HepG2 (cell line): ENCODE results near the gene SH3BP2. TPM values are rescaled to one million over a fixed set of nuclear protein-coding genes. Genes with fewer than 3 reads are reported as not detected.
A peak's percentile ranks its signal among the peaks of the same experiment; 100 is the strongest.

Experiments
- ATAC-seq: fragments of 200-7000 bp; cut with Tn5 transposase; 3 replicates; pipeline ENCODE4 v1.9.1; 2020; ENCODE audit warnings: mild to moderate bottlenecking, moderate library complexity
- BruUV-seq: library from RNA; stranded (reverse); fragments of 400-500 nt; replicated peaks from 2 replicates; lab custom pipeline; 2021; lab: Mats Ljungman, UMichigan
- CTCF ChIA-PET: fragments of 300-600 bp; formaldehyde crosslinking; extraction: SDS; loops from one replicate; lab custom pipeline; 2021; ENCODE audit warnings: low total read pairs, inconsistent platforms, low intra/inter-chr PET ratio; lab: Yijun Ruan, JAX
- POLR2A ChIA-PET: fragments of 350-600 bp; sonication (Branson Sonifier 250); formaldehyde crosslinking; loops from one replicate; lab custom pipeline; 2020; ENCODE audit warnings: antibody characterized with exemption, inconsistent platforms; lab: Yijun Ruan, JAX
- DNase-seq: peaks from one replicate; pipeline ENCODE4 v3.0.0-alpha.2; 2015; ENCODE audit warnings: low spot score
- FAIRE-seq: peaks from 3 replicates; lab custom pipeline; 2011; peaks lifted over from hg19 to GRCh38; lab: Jason Lieb, UNC
- H2AFZ ChIP-seq: one replicate; pipeline ENCODE4 v1.6.1; 2011; ENCODE audit warnings: low read length, inconsistent platforms
- H3K27ac ChIP-seq: fragments of 300-600 bp; 3 replicates; pipeline ENCODE4 v1.8.0; 2011; ENCODE audit warnings: mixed run types, mild to moderate bottlenecking, mixed read lengths, low read length, inconsistent platforms; ENCODE audit not compliant: insufficient read depth; ENCODE audit errors: extremely low read length
- H3K27me3 ChIP-seq, 2 experiments: fragments of 200-600 bp in 1 of 2; 2 replicates in 1 of 2; 3 replicates in 1 of 2; pipeline versions ENCODE4 v1.6.0 to v1.8.0; 2011; ENCODE audit warnings: low read length in 2 of 2, mild to moderate bottlenecking in 2 of 2, moderate library complexity in 2 of 2, inconsistent platforms in 1 of 2; ENCODE audit not compliant: insufficient read depth in 2 of 2, control insufficient read depth in 1 of 2
- H3K36me3 ChIP-seq, 2 experiments: fragments of 200-600 bp in 1 of 2; replicated peaks in 1 of 2; 2 replicates in 1 of 2; 3 replicates in 1 of 2; pipeline versions ENCODE4 v1.5.1 to v1.8.0; 2011; ENCODE audit warnings: low read length in 2 of 2, inconsistent platforms in 1 of 2; ENCODE audit not compliant: insufficient read depth in 2 of 2, control insufficient read depth in 1 of 2
- H3K4me1 ChIP-seq: 2 replicates; pipeline ENCODE4 v1.5.1; 2012; ENCODE audit warnings: low read length, inconsistent platforms; ENCODE audit not compliant: insufficient read depth
- H3K4me2 ChIP-seq: 2 replicates; pipeline ENCODE4 v1.6.0; 2011; ENCODE audit warnings: low read depth, low read length, inconsistent platforms
- H3K4me3 ChIP-seq, 3 experiments: fragments of 200-600 bp in 1 of 3; sonication (generic), shearing (Covaris generic) in 1 of 3; replicated peaks in 1 of 3; 2 replicates each; pipeline ENCODE4 v1.5.1; 2011 to 2016; ENCODE audit warnings: low read length in 3 of 3, inconsistent platforms in 2 of 3, low read depth in 2 of 3, mild to moderate bottlenecking in 2 of 3, control low read depth in 1 of 3, mixed read lengths in 1 of 3; ENCODE audit not compliant: insufficient read depth in 1 of 3
- H3K79me2 ChIP-seq: one replicate; pipeline ENCODE4 v1.6.1; 2011; ENCODE audit warnings: low read length, inconsistent platforms; ENCODE audit not compliant: insufficient read depth
- H3K9ac ChIP-seq: 2 replicates; pipeline ENCODE4 v1.6.0; 2011; ENCODE audit warnings: mild to moderate bottlenecking, low read depth, low read length, inconsistent platforms; ENCODE audit not compliant: insufficient read depth
- H3K9me3 ChIP-seq: 2 replicates; pipeline ENCODE4 v1.5.1; 2012; ENCODE audit warnings: mild to moderate bottlenecking, low read length
- H4K20me1 ChIP-seq: 2 replicates; pipeline ENCODE4 v1.6.0; 2011; ENCODE audit warnings: inconsistent platforms, mild to moderate bottlenecking, low read length, moderate library complexity; ENCODE audit not compliant: insufficient read depth
- AGO2 ChIP-seq: fragments of 200-400 bp; formaldehyde crosslinking; optimal IDR thresholded peaks from 2 replicates; pipeline ENCODE3; 2017; ENCODE audit warnings: mild to moderate bottlenecking, low read depth, low read length, moderate library complexity
- ATF4 ChIP-seq, 2 experiments: fragments of 450-650 bp in 1 of 2; sonication (generic) in 1 of 2; formaldehyde crosslinking; IDR thresholded peaks; 2 replicates each; pipeline versions ENCODE4 v1.5.0 to v1.8.0; 2020 to 2022; ENCODE audit warnings: mild to moderate bottlenecking in 1 of 2, missing genetic modification reagents in 1 of 2
- CHD4 ChIP-seq: fragments of 200-600 bp; sonication (generic); IDR thresholded peaks from 2 replicates; pipeline ENCODE4 v1.7.0; 2017; ENCODE audit warnings: mild to moderate bottlenecking, low read length, borderline replicate concordance
- DNMT1 ChIP-seq: sonication (generic); formaldehyde crosslinking; IDR thresholded peaks from 2 replicates; pipeline ENCODE4 v1.5.1; 2020; ENCODE audit warnings: mild to moderate bottlenecking, missing genetic modification reagents
- ETS1 ChIP-seq: sonication (generic); formaldehyde crosslinking; IDR thresholded peaks from 2 replicates; pipeline ENCODE4 v1.4.0; 2020; ENCODE audit warnings: missing genetic modification reagents
- FOSL1 ChIP-seq: sonication (generic); formaldehyde crosslinking; IDR thresholded peaks from 2 replicates; pipeline ENCODE4 v1.9.0; 2021; ENCODE audit warnings: missing genetic modification reagents, borderline replicate concordance
- ONECUT2 ChIP-seq: sonication (generic); formaldehyde crosslinking; IDR thresholded peaks from 2 replicates; pipeline ENCODE4 v1.4.0; 2020; ENCODE audit warnings: missing genetic modification reagents
- PBX3 ChIP-seq: sonication (generic); formaldehyde crosslinking; IDR thresholded peaks from 2 replicates; pipeline ENCODE4 v1.8.1; 2023; ENCODE audit warnings: missing genetic modification reagents, inconsistent platforms, borderline replicate concordance
- RARG ChIP-seq: sonication (generic); formaldehyde crosslinking; IDR thresholded peaks from 2 replicates; pipeline ENCODE4 v1.4.0; 2020; ENCODE audit warnings: low read depth, mild to moderate bottlenecking, missing genetic modification reagents
- SUZ12 ChIP-seq: fragments of 150-350 bp; IDR thresholded peaks from 2 replicates; pipeline ENCODE4 v1.6.1; 2014; ENCODE audit warnings: low read depth, low read length
- ZBTB49 ChIP-seq: sonication (generic); formaldehyde crosslinking; IDR thresholded peaks from 2 replicates; pipeline ENCODE4 v1.4.0; 2020; ENCODE audit warnings: missing genetic modification reagents, borderline replicate concordance
- ZFAT ChIP-seq: sonication (generic); formaldehyde crosslinking; conservative IDR thresholded peaks from 2 replicates; pipeline ENCODE4 v1.8.1; 2023; ENCODE audit warnings: missing genetic modification reagents, inconsistent platforms
- ZNF569 ChIP-seq: sonication (generic); formaldehyde crosslinking; IDR thresholded peaks from 2 replicates; pipeline ENCODE4 v1.5.0; 2020; ENCODE audit warnings: mild to moderate bottlenecking, missing genetic modification reagents, moderate library complexity, borderline replicate concordance
- ZNF777 ChIP-seq: sonication (generic); formaldehyde crosslinking; IDR thresholded peaks from 2 replicates; pipeline ENCODE4 v1.4.0; 2020; ENCODE audit warnings: missing genetic modification reagents
- WGBS: methylation state at CpG from one replicate; pipeline ENCODE4 v1.1.6; 2017; ENCODE audit warnings: low lambda C conversion rate; 5-methylcytosine and 5-hydroxymethylcytosine counted together
- in situ Hi-C: cut with HindIII; loops from 2 replicates; pipeline ENCODE4 v1.10.0; 2017; ENCODE audit warnings: low pct_unique_long_range_greater_than_20kb; ENCODE audit not compliant: extremely low pct_ligation_motif_present
- intact Hi-C: fragments of 100-400 bp; cut with micrococcal nuclease; formaldehyde crosslinking; loops from one replicate; pipeline ENCODE4 v1.10.0; 2022; ENCODE audit not compliant: unreplicated experiment
- polyA plus RNA-seq, 8 experiments: library from polyadenylated mRNA; depleted of rRNA in 3 of 8; stranded (reverse) in 7 of 8; unstranded in 1 of 8; fragments of >200 nt; fragmentation: Illumina TruSeq in 4 of 8; extraction: Trizol in 4 of 8; gene quantifications; 2 replicates each; pipeline versions ENCODE4 v1.2.1 to v1.2.3, GENCODE V29; 2011 to 2016; ENCODE audit warnings: low read depth in 4 of 8, missing spikeins in 1 of 8, mixed read lengths in 1 of 8; ENCODE audit not compliant: insufficient read depth in 1 of 8
- total RNA-seq, 5 experiments: library from RNA; depleted of rRNA; stranded (reverse); fragments of >200 nt; fragmentation: Illumina TruSeq; extraction: Trizol; gene quantifications; 2 replicates each; pipeline ENCODE4 v1.2.3, GENCODE V29; 2016; ENCODE audit warnings: low read depth in 1 of 5
- TF ChIP-seq, protein P1 (sequence below): IDR thresholded peaks from 2 replicates; pipeline ENCODE4 v1.6.1; 2018; ENCODE audit warnings: missing genetic modification reagents, mild to moderate bottlenecking, missing compliant biosample characterization

The SH3BP2 gene
- total and polyA plus RNA-seq, 2 of the 13 experiments (the other 11 are each of a cell fraction or from before 2014, with no cell fraction given): 16.9 to 34.5 TPM

DNA sequence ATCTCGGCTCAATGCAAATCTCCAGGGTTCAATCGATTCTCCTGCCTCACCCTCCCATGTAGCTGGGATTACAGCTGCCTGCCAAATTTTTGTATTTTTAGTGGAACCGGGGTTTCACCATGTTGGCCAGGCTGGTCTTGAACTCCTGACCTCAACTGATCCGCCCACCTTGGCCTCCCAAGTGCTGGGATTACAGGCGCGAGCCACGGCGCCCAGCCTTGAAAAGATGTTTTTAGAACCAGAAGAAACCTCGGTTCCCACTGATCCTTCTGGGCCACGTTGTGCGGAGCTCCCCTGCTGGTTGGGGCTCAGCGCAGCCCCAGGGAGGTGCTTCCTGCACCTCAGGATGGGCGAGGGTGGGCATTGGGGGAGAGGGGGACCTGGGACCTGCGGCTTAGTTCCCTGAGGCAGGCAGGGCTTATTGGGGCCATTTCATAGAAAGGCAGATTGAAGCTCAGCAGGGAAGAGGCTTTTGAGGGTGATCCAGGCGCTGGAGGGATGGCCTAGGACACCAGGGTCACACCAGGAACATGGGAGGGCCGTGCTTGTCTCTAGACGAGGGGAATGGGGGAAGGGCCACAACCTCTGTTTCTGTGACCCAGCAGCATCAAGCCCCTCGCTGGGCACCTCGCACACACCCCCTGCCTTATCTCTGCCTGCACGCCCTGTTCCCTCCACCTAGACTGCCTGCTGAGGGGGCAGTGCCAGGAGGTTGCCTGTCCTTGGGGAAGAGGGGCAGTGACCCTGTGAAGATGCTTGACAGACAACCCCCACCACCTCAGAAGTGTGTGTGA is 44.4 kb downstream of the SH3BP2 start:
- Histone ChIP-seq H3K4me3 (no peak overlapping the region), H3K4me1 (peaks cover 16% of the 10 kb centered on the region), H3K79me2 (no peaks in the 10 kb centered on the region), H3K9ac (no peak overlapping the region), H4K20me1 (no peaks in the 10 kb centered on the region), H3K4me2 (no peak overlapping the region), H3K27ac (no peak overlapping the region), H3K9me3 (no peaks in the 10 kb centered on the region), H2AFZ (no peak overlapping the region), H3K36me3 (peaks cover 3 to 14% of the 10 kb centered on the region in 2 experiments; a peak in 3 of 5 replicates), H3K27me3 (no peaks in the 10 kb centered on the region)
- CTCF ChIA-PET: no interaction called here
- 87% methylated on average over 13 of the region's 20 CpGs for WGBS
- in situ Hi-C loops (loop anchor here (5.0 kb wide), 1 partner anchor 35 kb away; no protein-coding TSS in a partner anchor), intact Hi-C loops (no loop called here)
- BruUV-seq: no TSS peak
- ATAC-seq (no peak), FAIRE-seq (no peak), DNase-seq (no peak)
- POLR2A ChIA-PET: no interaction called here
- no peak for TF ChIP-seq ZBTB49
- no peak for TF ChIP-seq RARG
- no peak for TF ChIP-seq DNMT1 (CRISPR knock-in tag)
- no peak for TF ChIP-seq PBX3 (CRISPR knock-in tag)
- TF ChIP-seq, protein P1, sequence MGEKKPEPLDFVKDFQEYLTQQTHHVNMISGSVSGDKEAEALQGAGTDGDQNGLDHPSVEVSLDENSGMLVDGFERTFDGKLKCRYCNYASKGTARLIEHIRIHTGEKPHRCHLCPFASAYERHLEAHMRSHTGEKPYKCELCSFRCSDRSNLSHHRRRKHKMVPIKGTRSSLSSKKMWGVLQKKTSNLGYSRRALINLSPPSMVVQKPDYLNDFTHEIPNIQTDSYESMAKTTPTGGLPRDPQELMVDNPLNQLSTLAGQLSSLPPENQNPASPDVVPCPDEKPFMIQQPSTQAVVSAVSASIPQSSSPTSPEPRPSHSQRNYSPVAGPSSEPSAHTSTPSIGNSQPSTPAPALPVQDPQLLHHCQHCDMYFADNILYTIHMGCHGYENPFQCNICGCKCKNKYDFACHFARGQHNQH (CRISPR knock-in tag): no peak
- TF ChIP-seq CHD4: no peak
- TF ChIP-seq ZNF777: no peak
- peak; percentile 48 for TF ChIP-seq AGO2
- no peak for TF ChIP-seq ZNF569
- TF ChIP-seq SUZ12: no peak
- no peak for TF ChIP-seq ETS1 (CRISPR knock-in tag)
- TF ChIP-seq ONECUT2: no peak
- no peak for TF ChIP-seq ZFAT
- TF ChIP-seq ATF4 (CRISPR knock-in tag; IDR thresholded peaks at IDR 0.05): no peak
- no peak for TF ChIP-seq FOSL1 (CRISPR knock-in tag)
